GM23338 (cell line): ENCODE results near the gene STKLD1. TPM values are rescaled to one million over a fixed set of nuclear protein-coding genes. Genes with fewer than 3 reads are reported as not detected.

Experiments
- ATAC-seq: fragments of 200-7000 bp; cut with Tn5 transposase; 3 replicates; pipeline ENCODE4 v1.9.1; 2020
- DNase-seq: peaks from one replicate; pipeline ENCODE4 v3.0.0-alpha.2; 2015; ENCODE audit warnings: low spot score
- H2AFZ ChIP-seq: fragments of 200-600 bp; sonication (generic); 2 replicates; pipeline ENCODE4 v1.8.0; 2016; ENCODE audit warnings: antibody characterized with exemption, mild to moderate bottlenecking, moderate library complexity
- H3F3A ChIP-seq: fragments of 200-600 bp; sonication (generic); replicated peaks from 2 replicates; pipeline ENCODE4 v1.8.0; 2017; ENCODE audit warnings: antibody characterized with exemption, mixed run types, low read depth
- H3K27ac ChIP-seq: fragments of 200-600 bp; sonication (generic); 2 replicates; pipeline ENCODE4 v1.6.1; 2016; ENCODE audit warnings: low read depth
- H3K27me3 ChIP-seq: fragments of 200-600 bp; sonication (generic); 2 replicates; pipeline ENCODE4 v1.8.0; 2016; ENCODE audit warnings: mild to moderate bottlenecking, mixed run types, moderate library complexity; ENCODE audit not compliant: insufficient read depth
- H3K36me3 ChIP-seq: fragments of 200-600 bp; sonication (generic); 2 replicates; pipeline ENCODE4 v1.8.0; 2016; ENCODE audit warnings: mild to moderate bottlenecking; ENCODE audit not compliant: insufficient read depth
- H3K4me1 ChIP-seq: fragments of 200-600 bp; sonication (generic); 2 replicates; pipeline ENCODE4 v1.8.0; 2016; ENCODE audit warnings: mild to moderate bottlenecking, moderate library complexity; ENCODE audit not compliant: insufficient read depth
- H3K4me2 ChIP-seq: fragments of 200-600 bp; sonication (generic); 2 replicates; pipeline ENCODE4 v1.7.1; 2017; ENCODE audit warnings: mixed run types
- H3K4me3 ChIP-seq: fragments of 200-600 bp; sonication (generic); 2 replicates; pipeline ENCODE4 v1.6.1; 2016; ENCODE audit warnings: mixed run types
- H3K79me2 ChIP-seq: fragments of 200-600 bp; sonication (generic); replicated peaks from 2 replicates; pipeline ENCODE4 v1.8.0; 2017; ENCODE audit warnings: mild to moderate bottlenecking; ENCODE audit not compliant: insufficient read depth
- H3K9me2 ChIP-seq: fragments of 200-600 bp; sonication (generic); 2 replicates; pipeline ENCODE4 v1.8.0; 2017; ENCODE audit not compliant: insufficient read depth
- H4K20me1 ChIP-seq: fragments of 200-600 bp; sonication (generic); replicated peaks from 2 replicates; pipeline ENCODE4 v1.8.0; 2017; ENCODE audit warnings: mild to moderate bottlenecking; ENCODE audit not compliant: insufficient read depth
- H3K27ac Mint-ChIP-seq: 2 replicates; pipeline ENCODE4 v1.8.0; 2020; ENCODE audit warnings: inconsistent platforms, mild to moderate bottlenecking, moderate library complexity, mixed read lengths
- H3K27me3 Mint-ChIP-seq: 3 replicates; pipeline ENCODE4 v1.8.0; 2022; ENCODE audit warnings: low read depth, mild to moderate bottlenecking, moderate library complexity, mixed read lengths, inconsistent platforms; ENCODE audit not compliant: insufficient read depth, poor library complexity
- H3K36me3 Mint-ChIP-seq: 3 replicates; pipeline ENCODE4 v1.8.0; 2021; ENCODE audit warnings: low read depth, mild to moderate bottlenecking, inconsistent platforms, moderate library complexity, mixed read lengths
- H3K4me1 Mint-ChIP-seq: 3 replicates; pipeline ENCODE4 v1.8.0; 2020; ENCODE audit warnings: mild to moderate bottlenecking, inconsistent platforms, mixed read lengths
- H3K4me3 Mint-ChIP-seq: 3 replicates; pipeline ENCODE4 v1.8.0; 2021; ENCODE audit warnings: moderate library complexity, mild to moderate bottlenecking, inconsistent platforms, mixed read lengths
- H3K9me3 Mint-ChIP-seq: 3 replicates; pipeline ENCODE4 v1.8.0; 2020; ENCODE audit warnings: moderate library complexity, mild to moderate bottlenecking, inconsistent platforms, mixed read lengths
- CREB1 ChIP-seq: fragments of 250-450 bp; sonication (Bioruptor Pico); IDR thresholded peaks from 2 replicates; pipeline ENCODE4 v1.5.0; 2020; ENCODE audit warnings: low read depth, mild to moderate bottlenecking, moderate library complexity
- CTCF ChIP-seq, 2 experiments: fragments of 200-600 bp in 1 of 2; sonication (generic) in 1 of 2; conservative IDR thresholded peaks; 2 replicates each; pipeline versions ENCODE4 v1.5.1 to v1.6.1; 2016 to 2017; ENCODE audit warnings: antibody characterized with exemption in 2 of 2, low read depth in 2 of 2, mild to moderate bottlenecking in 2 of 2, moderate library complexity in 1 of 2
- ETS1 ChIP-seq: IDR thresholded peaks from 2 replicates; pipeline ENCODE4 v1.6.1; 2016; ENCODE audit warnings: antibody characterized with exemption
- EZH2phosphoT487 ChIP-seq: fragments of 200-600 bp; sonication (generic); IDR thresholded peaks from one replicate; pipeline ENCODE4 v1.8.1; 2018; ENCODE audit warnings: antibody characterized with exemption; ENCODE audit not compliant: unreplicated experiment
- JUNB ChIP-seq: IDR thresholded peaks from one replicate; pipeline ENCODE4 v1.6.1; 2016; ENCODE audit warnings: antibody characterized with exemption; ENCODE audit not compliant: unreplicated experiment
- NANOG ChIP-seq: IDR thresholded peaks from 2 replicates; pipeline ENCODE4 v1.6.1; 2016; ENCODE audit warnings: antibody characterized with exemption, borderline replicate concordance
- POLR2AphosphoS5 ChIP-seq: IDR thresholded peaks from 2 replicates; pipeline ENCODE4 v1.6.1; 2016; ENCODE audit warnings: antibody characterized with exemption, low read depth
- REST ChIP-seq: IDR thresholded peaks from one replicate; pipeline ENCODE4 v1.6.1; 2018; ENCODE audit warnings: antibody characterized with exemption; ENCODE audit not compliant: unreplicated experiment
- ZNF114 ChIP-seq: fragments of 250-450 bp; sonication (Bioruptor Pico); IDR thresholded peaks from 2 replicates; pipeline ENCODE4 v1.5.0; 2020; ENCODE audit warnings: mild to moderate bottlenecking, moderate library complexity
- polyA plus RNA-seq: library from polyadenylated mRNA; unstranded; fragments of >200 nt; fragmentation: Nextera tagmentation; extraction: Ambion mirVana; gene quantifications from 2 replicates; pipeline ENCODE4 v1.2.1, GENCODE V29; 2016
- total RNA-seq: library from RNA; depleted of rRNA; stranded (reverse); fragments of >200 nt; shearing (Covaris generic); gene quantifications from 2 replicates; pipeline ENCODE4 v1.2.3, GENCODE V29; 2014
- TF ChIP-seq, protein P1 (sequence below): fragments of 250-450 bp; sonication (Bioruptor Pico); IDR thresholded peaks from 2 replicates; pipeline ENCODE4 v1.5.0; 2020; ENCODE audit warnings: mild to moderate bottlenecking, moderate library complexity

The STKLD1 gene
- total and polyA plus RNA-seq, 2 experiments from 2014 or later: 0.57 TPM; not detected in 1

DNA sequence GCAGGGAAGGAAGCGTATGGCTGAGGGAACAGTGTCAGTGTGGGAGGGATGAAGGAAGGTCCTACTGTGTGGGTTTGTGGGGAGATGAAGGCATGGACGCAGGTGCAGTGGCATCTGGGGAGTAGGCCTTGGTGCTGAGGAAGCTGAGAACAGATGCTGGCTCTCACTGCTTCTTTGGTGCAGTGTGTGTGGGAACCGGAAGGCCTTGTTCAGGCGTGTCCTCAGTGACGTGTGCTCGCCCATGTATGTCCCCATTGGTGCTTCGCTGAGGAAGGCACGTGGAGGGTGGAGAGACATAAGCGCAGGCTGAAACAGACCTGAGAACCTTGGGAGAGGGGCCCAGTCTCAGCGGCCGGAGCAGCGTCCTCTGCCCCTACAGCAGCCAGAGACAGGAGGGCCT is 64.7 kb downstream of the STKLD1 start:
- Histone ChIP-seq H3F3A (no peaks in the 10 kb centered on the region), H3K4me3 (no peak overlapping the region), H3K9me2 (no peaks in the 10 kb centered on the region), H3K4me2 (no peak overlapping the region), H3K4me1 (no peaks in the 10 kb centered on the region), H3K27ac (no peak overlapping the region), H3K27me3 (no peaks in the 10 kb centered on the region), H3K79me2 (no peaks in the 10 kb centered on the region), H4K20me1 (no peaks in the 10 kb centered on the region), H2AFZ (no peak overlapping the region), H3K36me3 (no peaks in the 10 kb centered on the region)
- Mint-ChIP-seq H3K4me3 (no peak overlapping the region), H3K36me3 (no peaks in the 10 kb centered on the region), H3K27ac (no peak overlapping the region), H3K9me3 (no peaks in the 10 kb centered on the region; the same call in 2 of the 3 replicates), H3K4me1 (no peaks in the 10 kb centered on the region), H3K27me3 (peaks cover 5% of the 10 kb centered on the region)
- DNase-seq: no peak
- no peak for ATAC-seq
- TF ChIP-seq NANOG (no peak), JUNB (no peak), CREB1 (CRISPR knock-in tag) (no peak), CTCF (conservative IDR thresholded peaks at IDR 0.05; ENCODE audit: low read depth in 2 of 2) (no peak), EZH2phosphoT487 (no peak), ETS1 (no peak), REST (no peak), ZNF114 (CRISPR knock-in tag) (no peak), POLR2AphosphoS5 (no peak)
- TF ChIP-seq, protein P1, sequence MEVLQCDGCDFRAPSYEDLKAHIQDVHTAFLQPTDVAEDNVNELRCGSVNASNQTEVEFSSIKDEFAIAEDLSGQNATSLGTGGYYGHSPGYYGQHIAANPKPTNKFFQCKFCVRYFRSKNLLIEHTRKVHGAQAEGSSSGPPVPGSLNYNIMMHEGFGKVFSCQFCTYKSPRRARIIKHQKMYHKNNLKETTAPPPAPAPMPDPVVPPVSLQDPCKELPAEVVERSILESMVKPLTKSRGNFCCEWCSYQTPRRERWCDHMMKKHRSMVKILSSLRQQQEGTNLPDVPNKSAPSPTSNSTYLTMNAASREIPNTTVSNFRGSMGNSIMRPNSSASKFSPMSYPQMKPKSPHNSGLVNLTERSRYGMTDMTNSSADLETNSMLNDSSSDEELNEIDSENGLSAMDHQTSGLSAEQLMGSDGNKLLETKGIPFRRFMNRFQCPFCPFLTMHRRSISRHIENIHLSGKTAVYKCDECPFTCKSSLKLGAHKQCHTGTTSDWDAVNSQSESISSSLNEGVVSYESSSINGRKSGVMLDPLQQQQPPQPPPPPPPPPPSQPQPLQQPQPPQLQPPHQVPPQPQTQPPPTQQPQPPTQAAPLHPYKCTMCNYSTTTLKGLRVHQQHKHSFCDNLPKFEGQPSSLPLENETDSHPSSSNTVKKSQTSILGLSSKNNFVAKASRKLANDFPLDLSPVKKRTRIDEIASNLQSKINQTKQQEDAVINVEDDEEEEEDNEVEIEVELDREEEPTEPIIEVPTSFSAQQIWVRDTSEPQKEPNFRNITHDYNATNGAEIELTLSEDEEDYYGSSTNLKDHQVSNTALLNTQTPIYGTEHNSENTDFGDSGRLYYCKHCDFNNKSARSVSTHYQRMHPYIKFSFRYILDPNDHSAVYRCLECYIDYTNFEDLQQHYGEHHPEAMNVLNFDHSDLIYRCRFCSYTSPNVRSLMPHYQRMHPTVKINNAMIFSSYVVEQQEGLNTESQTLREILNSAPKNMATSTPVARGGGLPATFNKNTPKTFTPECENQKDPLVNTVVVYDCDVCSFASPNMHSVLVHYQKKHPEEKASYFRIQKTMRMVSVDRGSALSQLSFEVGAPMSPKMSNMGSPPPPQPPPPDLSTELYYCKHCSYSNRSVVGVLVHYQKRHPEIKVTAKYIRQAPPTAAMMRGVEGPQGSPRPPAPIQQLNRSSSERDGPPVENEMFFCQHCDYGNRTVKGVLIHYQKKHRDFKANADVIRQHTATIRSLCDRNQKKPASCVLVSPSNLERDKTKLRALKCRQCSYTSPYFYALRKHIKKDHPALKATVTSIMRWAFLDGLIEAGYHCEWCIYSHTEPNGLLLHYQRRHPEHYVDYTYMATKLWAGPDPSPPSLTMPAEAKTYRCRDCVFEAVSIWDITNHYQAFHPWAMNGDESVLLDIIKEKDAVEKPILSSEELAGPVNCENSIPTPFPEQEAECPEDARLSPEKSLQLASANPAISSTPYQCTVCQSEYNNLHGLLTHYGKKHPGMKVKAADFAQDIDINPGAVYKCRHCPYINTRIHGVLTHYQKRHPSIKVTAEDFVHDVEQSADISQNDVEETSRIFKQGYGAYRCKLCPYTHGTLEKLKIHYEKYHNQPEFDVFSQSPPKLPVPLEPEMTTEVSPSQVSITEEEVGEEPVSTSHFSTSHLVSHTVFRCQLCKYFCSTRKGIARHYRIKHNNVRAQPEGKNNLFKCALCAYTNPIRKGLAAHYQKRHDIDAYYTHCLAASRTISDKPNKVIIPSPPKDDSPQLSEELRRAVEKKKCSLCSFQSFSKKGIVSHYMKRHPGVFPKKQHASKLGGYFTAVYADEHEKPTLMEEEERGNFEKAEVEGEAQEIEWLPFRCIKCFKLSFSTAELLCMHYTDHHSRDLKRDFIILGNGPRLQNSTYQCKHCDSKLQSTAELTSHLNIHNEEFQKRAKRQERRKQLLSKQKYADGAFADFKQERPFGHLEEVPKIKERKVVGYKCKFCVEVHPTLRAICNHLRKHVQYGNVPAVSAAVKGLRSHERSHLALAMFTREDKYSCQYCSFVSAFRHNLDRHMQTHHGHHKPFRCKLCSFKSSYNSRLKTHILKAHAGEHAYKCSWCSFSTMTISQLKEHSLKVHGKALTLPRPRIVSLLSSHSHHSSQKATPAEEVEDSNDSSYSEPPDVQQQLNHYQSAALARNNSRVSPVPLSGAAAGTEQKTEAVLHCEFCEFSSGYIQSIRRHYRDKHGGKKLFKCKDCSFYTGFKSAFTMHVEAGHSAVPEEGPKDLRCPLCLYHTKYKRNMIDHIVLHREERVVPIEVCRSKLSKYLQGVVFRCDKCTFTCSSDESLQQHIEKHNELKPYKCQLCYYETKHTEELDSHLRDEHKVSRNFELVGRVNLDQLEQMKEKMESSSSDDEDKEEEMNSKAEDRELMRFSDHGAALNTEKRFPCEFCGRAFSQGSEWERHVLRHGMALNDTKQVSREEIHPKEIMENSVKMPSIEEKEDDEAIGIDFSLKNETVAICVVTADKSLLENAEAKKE: no peak
